Hematopoietic multipotent progenitor cell treated with erythropoietin and hydrocortisone succinate and interleukin-3 and kit ligand, for 4 days (in vitro differentiated cells): ENCODE measurements around the gene NR4A1.

Experiments used
- DNase-seq: peaks from one replicate; pipeline ENCODE4 v3.0.0-alpha.2; 2015

Gene NR4A1

GRCh38 chr12:52050758-52051541 is at the start of gene NR4A1:
Gene NR4A1 (plus strand): TSS chr12:52051442. CDS start chr12:52054329, 2,887 bp downstream.
- peak; percentile 90 for DNase-seq

GRCh38 chr12:52003016-52003550 is 48.2 kb upstream of the NR4A1 start:
- no peak for DNase-seq

DNA sequence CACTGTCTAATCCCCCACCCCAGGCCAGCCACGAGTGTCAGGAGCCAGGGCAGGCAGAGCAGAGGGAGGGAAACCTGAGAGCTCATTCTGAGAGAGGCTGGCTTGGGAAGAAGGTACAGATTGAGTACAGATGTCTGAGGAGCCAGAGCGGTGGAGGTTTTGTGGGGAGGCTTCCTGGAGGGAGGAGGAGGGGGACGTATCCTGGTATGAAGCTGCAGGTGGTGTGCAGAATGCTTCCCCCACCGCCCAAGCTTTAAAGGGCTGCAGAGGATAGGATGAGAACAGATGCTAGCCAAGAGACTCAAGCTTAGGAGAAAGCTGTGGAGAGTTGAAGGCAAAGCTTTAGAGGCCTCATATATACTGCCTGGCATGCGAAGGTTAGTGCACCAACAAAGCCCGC is 47.7 kb upstream of the NR4A1 start:
- no peak for DNase-seq

- peak; percentile 32 for DNase-seq
These were observed 47.1 kb upstream of the NR4A1 start for GRCh38 chr12:52004042-52004648.

DNA sequence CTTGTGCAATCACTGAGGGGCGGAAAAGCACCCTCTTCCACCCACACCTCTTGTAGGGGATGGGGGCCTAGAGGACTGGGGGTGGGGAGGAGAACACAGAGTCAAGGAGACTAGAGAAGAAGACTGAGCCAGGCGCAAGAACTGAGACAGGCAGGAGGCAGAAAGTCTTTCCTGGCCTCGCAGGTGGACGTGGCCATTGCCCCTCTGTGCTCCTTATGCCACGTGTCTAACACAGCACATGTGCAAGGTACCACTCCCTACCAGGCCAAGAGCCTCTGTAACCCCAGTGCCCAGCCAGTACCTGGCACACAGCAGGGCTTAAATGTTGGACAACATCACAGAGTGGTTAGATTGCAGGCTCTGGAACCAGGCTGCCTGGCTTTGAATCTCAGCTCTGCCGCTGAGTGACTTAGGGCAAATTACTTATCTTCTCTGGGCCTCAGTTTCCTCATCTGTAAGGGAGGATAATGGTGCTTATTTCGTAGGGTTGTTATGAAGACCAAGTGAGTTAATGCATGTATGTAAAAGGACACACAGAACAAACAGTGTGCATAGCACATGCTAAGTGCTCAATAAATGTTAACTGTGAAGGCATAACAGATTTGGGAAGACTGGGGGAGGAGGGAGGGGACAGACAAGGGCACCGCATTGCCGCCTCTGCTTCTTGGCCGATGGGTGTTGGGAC is 45.9 kb upstream of the NR4A1 start:
- no peak for DNase-seq

DNA sequence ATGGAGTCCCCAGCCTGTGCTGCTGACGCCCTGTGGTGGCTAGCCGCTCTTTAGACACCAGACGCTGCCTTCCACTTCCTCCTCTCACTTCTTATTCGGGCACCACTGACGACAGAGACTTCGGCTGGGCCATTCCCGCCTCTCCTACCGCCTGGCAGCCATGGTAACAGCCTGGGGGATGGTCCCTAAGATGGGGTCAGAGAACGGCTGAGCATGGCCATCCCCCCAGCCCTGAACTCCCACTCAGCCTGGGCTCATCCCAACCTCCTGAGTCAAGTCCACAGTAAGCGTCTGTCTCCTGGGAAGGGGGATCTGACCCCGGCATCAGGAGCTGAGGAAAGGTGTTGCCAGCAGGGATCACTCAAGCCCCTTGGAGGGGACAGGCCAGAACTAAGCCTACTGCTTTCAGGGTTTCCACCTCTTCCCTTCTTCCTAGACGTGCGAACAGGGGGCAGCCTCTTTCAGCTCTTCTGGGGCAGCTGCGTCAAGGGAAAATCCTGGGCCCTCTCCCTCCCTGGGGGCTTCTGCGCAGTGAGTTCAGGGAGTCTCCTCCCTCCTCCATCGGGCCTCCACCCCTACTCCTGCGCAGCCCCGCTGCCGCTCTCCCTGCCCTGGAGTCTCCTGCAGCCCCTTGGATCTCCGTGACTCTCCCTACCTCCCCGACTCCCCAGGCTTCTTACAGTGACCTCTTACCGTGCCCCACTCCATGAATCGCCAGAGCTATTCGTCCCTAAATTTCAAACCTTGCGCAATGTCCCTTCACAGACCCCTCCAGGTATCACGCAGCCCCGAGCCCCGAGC is 45.1 kb upstream of the NR4A1 start:
- DNase-seq: peak; percentile 85

GRCh38 chr12:52006726-52007157 is 44.5 kb upstream of the NR4A1 start, which contains the start of gene TAMALIN:
Gene TAMALIN (plus strand): TSS chr12:52006946. CDS start chr12:52007020, 74 bp downstream.
- DNase-seq: peak; percentile 71

GRCh38 chr12:52007158-52007921 is 43.9 kb upstream of the NR4A1 start:
- DNase-seq: peak; percentile 41

- no peak for DNase-seq
These were observed 43.2 kb upstream of the NR4A1 start for GRCh38 chr12:52007982-52008510.

GRCh38 chr12:52009081-52009751 is 42.0 kb upstream of the NR4A1 start:
- no peak for DNase-seq

- peak; percentile 73 for DNase-seq
These were observed 41.1 kb upstream of the NR4A1 start for GRCh38 chr12:52010152-52010622.

- DNase-seq: no peak
These were observed 40.3 kb upstream of the NR4A1 start for GRCh38 chr12:52010692-52011601.

GRCh38 chr12:52011602-52012214 is 39.5 kb upstream of the NR4A1 start:
- DNase-seq: no peak

- DNase-seq: no peak
These were observed 37.5 kb upstream of the NR4A1 start for GRCh38 chr12:52013626-52014310.

GRCh38 chr12:52014567-52015530 is 36.4 kb upstream of the NR4A1 start:
- no peak for DNase-seq

DNA sequence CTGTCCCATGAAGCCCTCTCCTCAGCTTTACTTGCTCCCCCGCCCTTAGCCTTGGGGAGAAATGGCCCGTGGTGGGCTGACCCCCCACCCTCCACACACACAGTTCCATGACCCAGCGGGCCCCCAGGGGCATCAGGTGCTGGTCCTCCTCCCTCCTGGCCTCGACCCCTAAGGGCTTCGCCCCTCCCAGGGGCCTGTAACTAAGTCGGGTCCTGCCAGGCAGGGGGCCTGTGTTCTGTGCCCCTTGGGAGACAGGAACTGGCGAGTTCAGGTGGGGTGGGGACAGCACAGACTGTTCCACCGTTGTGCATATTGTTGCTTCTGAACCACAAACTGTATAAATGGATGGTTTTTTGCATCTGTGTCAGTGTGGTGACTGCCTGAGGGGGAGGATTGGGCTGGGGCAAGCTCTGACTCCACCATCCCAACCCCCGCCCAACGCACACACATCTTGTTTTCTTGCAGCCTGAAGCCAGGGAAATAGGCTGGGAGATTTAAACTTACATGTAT is 35.7 kb upstream of the NR4A1 start:
- no peak for DNase-seq
